Measurements from ENCODE around the gene WWTR1. TPM values are rescaled to one million over a fixed set of nuclear protein-coding genes. Genes with fewer than 3 reads are reported as not detected.

WWTR1 gene
- total RNA-seq, 1 experiment from 2014 or later: 24.4 TPM

DNA sequence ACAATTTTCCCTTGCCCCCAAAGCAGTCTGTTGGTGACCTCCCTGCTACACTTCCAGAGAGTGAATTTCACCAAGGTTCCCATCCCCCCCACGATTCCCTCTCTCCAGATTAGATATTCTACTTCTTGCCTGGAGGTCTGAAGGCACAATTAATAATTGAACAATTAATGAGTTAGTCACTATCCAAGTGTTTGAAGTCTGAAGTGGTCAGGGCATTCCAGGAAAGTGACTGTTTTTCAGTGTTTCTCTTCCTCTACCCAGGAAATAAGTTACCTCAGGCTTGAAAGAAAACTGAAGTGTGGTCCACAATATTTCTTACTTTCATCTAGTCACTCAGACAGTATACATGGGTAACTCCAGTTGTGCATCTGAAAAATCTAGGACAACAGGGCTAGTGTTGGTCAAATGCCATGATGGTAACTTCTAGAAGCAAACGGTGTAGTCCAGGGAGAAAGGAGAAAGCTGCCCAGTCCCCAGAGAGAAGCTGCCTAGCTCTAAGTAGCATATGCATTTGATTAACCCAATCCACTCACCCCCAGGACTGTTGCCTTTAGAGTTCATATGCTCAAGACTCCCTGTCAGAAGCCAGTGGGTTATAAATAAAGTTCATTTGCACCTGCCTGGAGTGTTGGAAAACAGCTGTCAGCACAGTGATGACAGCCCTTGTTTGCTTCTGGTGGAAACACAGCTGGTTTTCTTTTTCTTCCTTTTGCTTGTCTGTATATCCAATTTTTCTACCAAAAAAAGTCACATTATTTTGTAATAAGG lies 185.6 kb downstream of the WWTR1 start:
- Mint-ChIP-seq H3K36me3 (ENCODE audit: insufficient read depth in 1 of 3, low read depth in 3 of 3) (no peaks in the 10 kb centered on the region), H3K27ac (no peak overlapping the region), H3K9me3 (no peaks in the 10 kb centered on the region), H3K27me3 (ENCODE audit: low read depth) (no peaks in the 10 kb centered on the region), H3K4me3 (no peak overlapping the region), H3K4me1 (peaks cover 32 to 38% of the 10 kb centered on the region in 2 experiments)
- Histone ChIP-seq H4K20me1 (ENCODE audit: control insufficient read depth, insufficient read depth, insufficient read length) (no peaks in the 10 kb centered on the region), H2BK5ac (ENCODE audit: insufficient read length, low read length) (no peak overlapping the region), H3K23ac (ENCODE audit: insufficient read length, low read depth, low read length) (no peak overlapping the region), H3K27ac (ENCODE audit: insufficient read length, low read depth, low read length) (no peak overlapping the region), H3K4me1 (ENCODE audit: insufficient read depth, low read length) (peaks cover 5% of the 10 kb centered on the region; the same call in 1 of the 2 replicates), H3K79me2 (ENCODE audit: insufficient read depth, low read length) (no peaks in the 10 kb centered on the region), H3T11ph (ENCODE audit: low read length) (no peak overlapping the region), H2AFZ (ENCODE audit: low read length) (no peak overlapping the region), H4K5ac (ENCODE audit: insufficient read length, low read depth, low read length) (no peak overlapping the region), H4K8ac (replicated peaks; ENCODE audit: insufficient read length, low read depth, low read length) (no peak overlapping the region), H3K14ac (ENCODE audit: insufficient read depth, low read length) (no peak overlapping the region), H3K27me3 (ENCODE audit: insufficient read depth, low read length) (no peaks in the 10 kb centered on the region), H3K56ac (ENCODE audit: insufficient read length, low read depth, low read length) (no peak overlapping the region), H2AK5ac (ENCODE audit: insufficient read length, low read length) (no peak overlapping the region), H2BK20ac (ENCODE audit: low read depth, low read length, poor library complexity, severe bottlenecking) (no peak overlapping the region), H2BK15ac (ENCODE audit: low read depth, low read length) (no peak overlapping the region), H3K23me2 (ENCODE audit: insufficient read length, low read depth, low read length, poor library complexity, severe bottlenecking) (no peaks in the 10 kb centered on the region), H3K9ac (ENCODE audit: extremely low read depth, insufficient read length, low read length) (no peak overlapping the region), H3K79me1 (ENCODE audit: insufficient read depth, low read depth, low read length, poor library complexity, severe bottlenecking) (no peaks in the 10 kb centered on the region), H3K4ac (ENCODE audit: low read depth, low read length) (no peak overlapping the region), H2BK12ac (ENCODE audit: insufficient read length, low read depth, low read length) (no peak overlapping the region), H4K91ac (ENCODE audit: insufficient read length, low read depth, low read length) (no peak overlapping the region), H3K18ac (ENCODE audit: insufficient read length, low read depth, low read length) (no peak overlapping the region), H2BK120ac (ENCODE audit: low read depth, low read length, poor library complexity, severe bottlenecking) (no peak overlapping the region), H3K4me2 (ENCODE audit: insufficient read depth, insufficient read length, low read length) (no peak overlapping the region), H3K9me3 (ENCODE audit: control insufficient read depth, low read depth, low read length) (no peaks in the 10 kb centered on the region)
- TF ChIP-seq, protein P1, sequence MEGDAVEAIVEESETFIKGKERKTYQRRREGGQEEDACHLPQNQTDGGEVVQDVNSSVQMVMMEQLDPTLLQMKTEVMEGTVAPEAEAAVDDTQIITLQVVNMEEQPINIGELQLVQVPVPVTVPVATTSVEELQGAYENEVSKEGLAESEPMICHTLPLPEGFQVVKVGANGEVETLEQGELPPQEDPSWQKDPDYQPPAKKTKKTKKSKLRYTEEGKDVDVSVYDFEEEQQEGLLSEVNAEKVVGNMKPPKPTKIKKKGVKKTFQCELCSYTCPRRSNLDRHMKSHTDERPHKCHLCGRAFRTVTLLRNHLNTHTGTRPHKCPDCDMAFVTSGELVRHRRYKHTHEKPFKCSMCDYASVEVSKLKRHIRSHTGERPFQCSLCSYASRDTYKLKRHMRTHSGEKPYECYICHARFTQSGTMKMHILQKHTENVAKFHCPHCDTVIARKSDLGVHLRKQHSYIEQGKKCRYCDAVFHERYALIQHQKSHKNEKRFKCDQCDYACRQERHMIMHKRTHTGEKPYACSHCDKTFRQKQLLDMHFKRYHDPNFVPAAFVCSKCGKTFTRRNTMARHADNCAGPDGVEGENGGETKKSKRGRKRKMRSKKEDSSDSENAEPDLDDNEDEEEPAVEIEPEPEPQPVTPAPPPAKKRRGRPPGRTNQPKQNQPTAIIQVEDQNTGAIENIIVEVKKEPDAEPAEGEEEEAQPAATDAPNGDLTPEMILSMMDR (conservative IDR thresholded peaks at IDR 0.05): no peak
- DNase-seq: no peak
- WGBS (ENCODE audit: extremely low coverage, insufficient read length, low lambda C conversion rate): no CpG with 5 or more reads among the region's 2 CpGs
